GM21423 (cell line): ENCODE results near the gene KRT35.

Experiments used
- ATAC-seq: cut with Tn5 transposase; IDR thresholded peaks from one replicate; pipeline ENCODE4 v1.9.1; 2021; ENCODE audit warnings: mild to moderate bottlenecking, moderate library complexity; ENCODE audit not compliant: unreplicated experiment

KRT35 gene

GRCh38 chr17:41490000-41490990 is 9.3 kb upstream of the KRT35 start:
- ATAC-seq: no peak

- no peak for ATAC-seq
Observed at GRCh38 chr17:41489531-41489930, 8.6 kb upstream of the KRT35 start, which contains the start of gene KRT36. KRT36 (minus strand) TSS chr17:41489910; CDS start chr17:41489864, 46 bp downstream.

- ATAC-seq: no peak
Observed at GRCh38 chr17:41486809-41487530, 6.0 kb upstream of the KRT35 start.

GRCh38 chr17:41486316-41486715 is 5.4 kb upstream of the KRT35 start:
- ATAC-seq: no peak

- no peak for ATAC-seq
Observed at GRCh38 chr17:41484920-41485904, 4.3 kb upstream of the KRT35 start.

- no peak for ATAC-seq
Observed at GRCh38 chr17:41483991-41484826, 3.3 kb upstream of the KRT35 start.

GRCh38 chr17:41483531-41483930 is 2.6 kb upstream of the KRT35 start:
- ATAC-seq: no peak

GRCh38 chr17:41480581-41480980 is 370 bp downstream of the KRT35 start:
- no peak for ATAC-seq

GRCh38 chr17:41480136-41480535 is 815 bp downstream of the KRT35 start:
- no peak for ATAC-seq

GRCh38 chr17:41478237-41478636 is 2.7 kb downstream of the KRT35 start:
- ATAC-seq: no peak

- no peak for ATAC-seq
Observed at GRCh38 chr17:41476866-41477815, 3.8 kb downstream of the KRT35 start.

GRCh38 chr17:41475421-41475820 is 5.5 kb downstream of the KRT35 start:
- ATAC-seq: no peak

GRCh38 chr17:41474863-41475262 is 6.1 kb downstream of the KRT35 start:
- ATAC-seq: no peak

GRCh38 chr17:41468346-41468745 is 12.6 kb downstream of the KRT35 start:
- no peak for ATAC-seq

GRCh38 chr17:41467561-41467960 is 13.4 kb downstream of the KRT35 start:
- no peak for ATAC-seq

GRCh38 chr17:41466988-41467387 is 14.0 kb downstream of the KRT35 start, which contains the start of gene KRT32:
KRT32 (minus strand) TSS chr17:41467386; CDS start chr17:41467325, 61 bp downstream.
- no peak for ATAC-seq

GRCh38 chr17:41464682-41465081 is 16.3 kb downstream of the KRT35 start:
- ATAC-seq: no peak

GRCh38 chr17:41464173-41464572 is 16.8 kb downstream of the KRT35 start:
- no peak for ATAC-seq
